Measurements from ENCODE around the gene MTMR1. TPM values are rescaled to one million over a fixed set of nuclear protein-coding genes. Genes with fewer than 3 reads are reported as not detected.

The MTMR1 gene
- total RNA-seq, 1 donor from 2014 or later = 18.3 TPM

DNA sequence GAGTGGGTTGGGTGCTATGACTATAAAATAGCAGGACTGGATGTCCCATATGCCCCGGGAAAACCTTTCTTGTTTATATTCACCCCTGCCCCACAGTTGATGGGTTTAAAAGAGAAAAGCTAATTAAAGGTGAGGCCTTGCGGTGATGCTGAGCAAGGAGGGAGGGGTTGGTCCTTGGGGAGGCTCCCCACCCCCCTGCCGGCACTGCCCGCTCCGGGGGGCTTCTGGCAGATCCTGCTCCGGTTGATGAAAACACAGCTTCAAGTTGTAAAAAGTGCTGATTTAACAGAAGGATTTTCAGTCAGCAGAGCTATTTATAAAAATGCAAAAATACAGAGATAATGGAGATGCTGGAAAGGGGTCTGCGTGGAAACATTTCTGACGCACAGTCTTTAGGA lies 68.6 kb downstream of the MTMR1 start:
- Mint-ChIP-seq H3K9me3 (no peaks in the 10 kb centered on the region), H3K4me3 (no peak overlapping the region)
- TF ChIP-seq, protein P1, sequence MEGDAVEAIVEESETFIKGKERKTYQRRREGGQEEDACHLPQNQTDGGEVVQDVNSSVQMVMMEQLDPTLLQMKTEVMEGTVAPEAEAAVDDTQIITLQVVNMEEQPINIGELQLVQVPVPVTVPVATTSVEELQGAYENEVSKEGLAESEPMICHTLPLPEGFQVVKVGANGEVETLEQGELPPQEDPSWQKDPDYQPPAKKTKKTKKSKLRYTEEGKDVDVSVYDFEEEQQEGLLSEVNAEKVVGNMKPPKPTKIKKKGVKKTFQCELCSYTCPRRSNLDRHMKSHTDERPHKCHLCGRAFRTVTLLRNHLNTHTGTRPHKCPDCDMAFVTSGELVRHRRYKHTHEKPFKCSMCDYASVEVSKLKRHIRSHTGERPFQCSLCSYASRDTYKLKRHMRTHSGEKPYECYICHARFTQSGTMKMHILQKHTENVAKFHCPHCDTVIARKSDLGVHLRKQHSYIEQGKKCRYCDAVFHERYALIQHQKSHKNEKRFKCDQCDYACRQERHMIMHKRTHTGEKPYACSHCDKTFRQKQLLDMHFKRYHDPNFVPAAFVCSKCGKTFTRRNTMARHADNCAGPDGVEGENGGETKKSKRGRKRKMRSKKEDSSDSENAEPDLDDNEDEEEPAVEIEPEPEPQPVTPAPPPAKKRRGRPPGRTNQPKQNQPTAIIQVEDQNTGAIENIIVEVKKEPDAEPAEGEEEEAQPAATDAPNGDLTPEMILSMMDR (conservative IDR thresholded peaks at IDR 0.05) = no peak

DNA sequence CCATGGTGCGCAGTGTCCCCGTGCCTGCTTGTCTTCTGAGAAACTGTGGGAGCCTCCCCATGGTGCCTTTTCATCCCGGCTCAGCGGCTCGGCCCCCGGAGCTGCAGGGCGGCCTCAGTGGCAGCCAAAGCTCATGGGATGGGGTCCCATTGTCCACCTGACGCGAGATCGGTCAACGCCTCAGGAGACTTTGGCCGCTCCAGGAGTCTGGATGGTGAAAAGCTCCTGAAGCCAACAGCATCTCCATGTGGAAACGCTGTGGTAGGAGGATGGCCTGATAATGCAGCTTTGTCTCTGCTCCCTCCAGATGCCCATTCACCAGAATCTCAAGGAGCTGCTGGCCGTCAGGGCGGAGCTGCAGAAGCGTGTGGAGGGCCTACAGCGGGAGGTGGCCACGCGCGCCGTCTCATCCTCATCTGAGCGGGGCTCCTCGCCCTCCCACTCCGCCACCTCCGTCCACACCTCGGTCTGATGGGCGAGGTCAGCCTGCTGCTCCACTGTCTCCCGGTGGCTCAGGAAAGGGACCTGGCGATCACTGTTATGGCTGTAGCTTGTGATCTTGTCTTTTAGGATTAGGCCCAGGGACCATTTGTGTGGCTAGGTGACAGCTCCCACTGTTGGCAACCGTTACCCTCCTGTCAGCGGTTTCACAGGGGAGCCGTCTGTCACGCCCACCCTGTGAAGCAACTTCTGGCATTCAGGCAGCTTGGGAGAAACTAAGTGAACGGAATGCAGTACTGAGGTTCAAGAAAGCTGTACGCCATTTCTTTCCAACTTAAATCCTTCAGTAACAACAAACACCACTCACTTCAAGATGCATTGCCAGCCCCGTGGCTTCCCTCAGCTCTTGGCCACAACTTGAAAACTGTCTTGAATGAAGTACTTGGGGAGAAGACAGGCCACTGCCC lies 69.3 kb downstream of the MTMR1 start:
- H3K36me3 Mint-ChIP-seq (ENCODE audit: low read depth) = peaks cover 10% of the 10 kb centered on the region
- TF ChIP-seq, protein P1 (conservative IDR thresholded peaks at IDR 0.05) = no peak
- H3K9me3 Mint-ChIP-seq = no peaks in the 10 kb centered on the region
- H3K4me1 Mint-ChIP-seq = no peaks in the 10 kb centered on the region
- DNase-seq (ENCODE audit: low read depth, low spot score) = no peak
- no peak overlapping the region for H3K27ac Mint-ChIP-seq (ENCODE audit: unreplicated experiment)
- H3K4me3 Mint-ChIP-seq = no peak overlapping the region
- no peaks in the 10 kb centered on the region for H3K27me3 Mint-ChIP-seq (ENCODE audit: low read depth)

More for the DNA sequence above, 68.6 kb downstream of the MTMR1 start:
- H3K27ac Mint-ChIP-seq (ENCODE audit: unreplicated experiment) = no peak overlapping the region
- DNase-seq (ENCODE audit: low read depth, low spot score) = no peak
- no peaks in the 10 kb centered on the region for H3K27me3 Mint-ChIP-seq (ENCODE audit: low read depth)
- H3K4me1 Mint-ChIP-seq = no peaks in the 10 kb centered on the region
- peaks cover 14% of the 10 kb centered on the region for H3K36me3 Mint-ChIP-seq (ENCODE audit: low read depth)

DNA sequence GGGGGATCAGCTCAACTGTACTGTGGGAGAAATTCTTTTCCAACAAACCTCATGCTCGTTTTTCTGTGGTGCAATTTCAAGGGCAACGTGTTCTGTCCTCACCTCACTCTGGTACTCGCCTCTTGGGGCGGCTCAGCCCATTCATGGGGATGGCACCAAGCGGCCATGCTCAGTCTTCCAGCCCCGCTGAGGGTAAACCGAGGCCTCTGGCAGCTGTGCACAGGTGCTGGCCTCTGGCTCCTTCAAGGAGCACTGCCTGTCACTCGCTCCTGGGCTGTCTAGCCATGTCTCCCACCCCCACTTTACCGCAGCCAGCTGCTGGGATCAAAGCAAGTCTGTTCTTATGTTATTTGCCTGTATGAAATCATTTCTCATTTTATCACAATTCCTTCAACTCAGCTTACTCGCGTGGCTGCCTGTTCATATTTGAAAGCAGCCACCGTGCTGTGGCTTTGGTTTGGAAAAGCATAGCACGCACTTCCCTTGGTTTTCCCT lies 70.2 kb downstream of the MTMR1 start:
- H3K27ac Mint-ChIP-seq (ENCODE audit: unreplicated experiment) = no peak overlapping the region
- TF ChIP-seq, protein P1 (conservative IDR thresholded peaks at IDR 0.05) = no peak
- DNase-seq (ENCODE audit: low read depth, low spot score) = no peak
- H3K36me3 Mint-ChIP-seq (ENCODE audit: low read depth) = peaks cover 8% of the 10 kb centered on the region
- no peaks in the 10 kb centered on the region for H3K27me3 Mint-ChIP-seq (ENCODE audit: low read depth)
- no peaks in the 10 kb centered on the region for H3K9me3 Mint-ChIP-seq
- no peaks in the 10 kb centered on the region for H3K4me1 Mint-ChIP-seq
- H3K4me3 Mint-ChIP-seq = no peak overlapping the region

DNA sequence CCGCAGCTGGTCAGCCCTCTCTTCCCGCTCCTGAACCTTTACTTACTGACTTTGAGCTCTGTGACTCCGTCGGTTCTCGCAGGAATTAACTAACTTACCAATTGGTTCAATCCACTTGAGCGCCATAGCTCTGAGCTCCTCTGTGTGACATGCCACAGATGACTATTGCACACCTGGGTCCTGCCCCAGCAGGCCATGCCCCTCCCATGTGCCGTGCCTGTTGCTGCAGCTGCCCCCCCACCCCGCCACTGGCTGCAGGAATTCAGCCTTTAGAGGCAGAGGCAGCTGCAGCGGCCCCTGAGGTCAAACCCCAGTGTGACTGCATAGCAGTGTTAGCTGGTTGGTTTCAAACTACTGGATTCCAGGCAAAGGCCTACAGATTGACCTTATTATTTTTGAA lies 70.6 kb downstream of the MTMR1 start:
- Mint-ChIP-seq H3K36me3 (ENCODE audit: low read depth) (peaks cover 7% of the 10 kb centered on the region), H3K27ac (ENCODE audit: unreplicated experiment) (no peak overlapping the region), H3K27me3 (ENCODE audit: low read depth) (no peaks in the 10 kb centered on the region), H3K4me3 (no peak overlapping the region), H3K4me1 (no peaks in the 10 kb centered on the region), H3K9me3 (no peaks in the 10 kb centered on the region)
- no peak for DNase-seq (ENCODE audit: low read depth, low spot score)
- TF ChIP-seq, protein P1 (conservative IDR thresholded peaks at IDR 0.05) = no peak

DNA sequence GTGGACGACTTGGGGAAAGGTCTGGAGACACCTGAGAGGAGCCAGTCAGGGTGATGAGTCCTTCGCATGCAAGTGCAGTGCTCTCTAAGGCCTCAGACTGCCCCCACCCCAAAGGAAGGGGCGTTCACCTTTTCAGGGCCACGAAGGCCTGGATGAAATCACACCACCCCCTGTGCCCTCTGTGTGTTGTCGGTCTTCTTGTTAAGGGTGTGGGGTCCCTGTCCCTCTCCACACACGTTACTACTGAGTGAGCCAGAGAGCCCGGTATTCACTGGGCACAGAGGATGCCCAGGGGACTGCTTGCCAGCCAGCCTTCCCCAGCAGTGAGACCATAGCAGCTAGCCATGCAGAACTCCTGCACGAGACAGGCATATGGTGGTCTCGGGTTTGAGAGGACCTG lies 72.0 kb downstream of the MTMR1 start:
- no peaks in the 10 kb centered on the region for H3K27me3 Mint-ChIP-seq (ENCODE audit: low read depth)
- H3K9me3 Mint-ChIP-seq = no peaks in the 10 kb centered on the region
- H3K36me3 Mint-ChIP-seq (ENCODE audit: low read depth) = peaks cover 2% of the 10 kb centered on the region
- no peak for DNase-seq (ENCODE audit: low read depth, low spot score)
- TF ChIP-seq, protein P1 (conservative IDR thresholded peaks at IDR 0.05) = no peak
- H3K27ac Mint-ChIP-seq (ENCODE audit: unreplicated experiment) = no peak overlapping the region
- H3K4me3 Mint-ChIP-seq = no peak overlapping the region
- H3K4me1 Mint-ChIP-seq = no peaks in the 10 kb centered on the region
